Measurements from ENCODE around the gene ASAH2. TPM values are rescaled to one million over a fixed set of nuclear protein-coding genes. Genes with fewer than 3 reads are reported as not detected.
A peak's percentile ranks its signal among the peaks of the same experiment; 100 is the strongest.

Gene ASAH2
- total and polyA plus RNA-seq, 2 of the 13 experiments (the other 11 are each of a cell fraction or from before 2014, with no cell fraction given) = 16.0 to 17.9 TPM

- TF ChIP-seq ZUFSP (CRISPR knock-in tag; IDR thresholded peaks at IDR 0.05; ENCODE audit: borderline replicate concordance) (no peak), ELF1 (CRISPR knock-in tag; IDR thresholded peaks at IDR 0.05) (no peak), CTCF (CRISPR knock-in tag; IDR thresholded peaks at IDR 0.05) (no peak), WIZ (CRISPR knock-in tag; IDR thresholded peaks at IDR 0.05) (no peak), MTF2 (CRISPR knock-in tag; IDR thresholded peaks at IDR 0.05; ENCODE audit: borderline replicate concordance) (no peak), ZGPAT (CRISPR knock-in tag; IDR thresholded peaks at IDR 0.05) (peak; percentile 37; the same call in 1 of the 2 replicates), MIXL1 (CRISPR knock-in tag; IDR thresholded peaks at IDR 0.05) (no peak), BCL3 (CRISPR knock-in tag; IDR thresholded peaks at IDR 0.05) (no peak), ZBTB39 (CRISPR knock-in tag; IDR thresholded peaks at IDR 0.05) (no peak), DZIP1 (CRISPR knock-in tag; IDR thresholded peaks at IDR 0.05) (no peak), ZFP37 (CRISPR knock-in tag; IDR thresholded peaks at IDR 0.05; ENCODE audit: borderline replicate concordance) (no peak), ZNF704 (CRISPR knock-in tag; IDR thresholded peaks at IDR 0.05; ENCODE audit: borderline replicate concordance) (no peak)
Observed at GRCh38 chr10:50250096-50250854, 1.0 kb downstream of the ASAH2 start (continued).

All from HepG2 (cell line).